GM21723 (cell line): ENCODE measurements around the gene VPS37C.
"Not testable (repeated sequence)": the region's sequence is repeated elsewhere in the genome, so short reads cannot be mapped to it uniquely, and the experiment has no call there.

ENCODE experiments used
- ATAC-seq: cut with Tn5 transposase; IDR thresholded peaks from one replicate; pipeline ENCODE4 v1.9.1; 2021; ENCODE audit warnings: mild to moderate bottlenecking, moderate library complexity; ENCODE audit not compliant: unreplicated experiment

Gene VPS37C

GRCh38 chr11:61161190-61162091 lies at the start of gene VPS37C:
TSS of gene VPS37C (minus strand) at chr11:61161426. CDS start at chr11:61138829, 22,597 bp downstream.
- ATAC-seq = peak; percentile 71

- not testable (repeated sequence) for ATAC-seq
Measured at GRCh38 chr11:61210629-61211028, 49.4 kb upstream of the VPS37C start.

GRCh38 chr11:61207636-61208310 lies 46.5 kb upstream of the VPS37C start:
- not testable (repeated sequence) for ATAC-seq

GRCh38 chr11:61204502-61205059 lies 43.4 kb upstream of the VPS37C start:
- ATAC-seq = not testable (repeated sequence)

GRCh38 chr11:61203873-61204272 lies 42.6 kb upstream of the VPS37C start:
- ATAC-seq = not testable (repeated sequence)

- ATAC-seq = not testable (repeated sequence)
Measured at GRCh38 chr11:61202950-61203746, 41.9 kb upstream of the VPS37C start, which contains the start of gene PGA3. TSS of gene PGA3 (plus strand) at chr11:61203515. CDS start at chr11:61203565, 50 bp downstream.

GRCh38 chr11:61201476-61201875 lies 40.2 kb upstream of the VPS37C start:
- ATAC-seq = no peak

- no peak for ATAC-seq
Measured at GRCh38 chr11:61198948-61199523, 37.8 kb upstream of the VPS37C start.

- no peak for ATAC-seq
Measured at GRCh38 chr11:61198361-61198760, 37.1 kb upstream of the VPS37C start.

- no peak for ATAC-seq
Measured at GRCh38 chr11:61195719-61196118, 34.5 kb upstream of the VPS37C start.

GRCh38 chr11:61194981-61195695 lies 33.9 kb upstream of the VPS37C start:
- no peak for ATAC-seq

GRCh38 chr11:61194169-61194671 lies 33.0 kb upstream of the VPS37C start:
- ATAC-seq = no peak

GRCh38 chr11:61193596-61193995 lies 32.4 kb upstream of the VPS37C start:
- ATAC-seq = no peak

- no peak for ATAC-seq
Measured at GRCh38 chr11:61189933-61190332, 28.7 kb upstream of the VPS37C start.

- ATAC-seq = no peak
Measured at GRCh38 chr11:61187505-61188130, 26.4 kb upstream of the VPS37C start.

- ATAC-seq = no peak
Measured at GRCh38 chr11:61186504-61186903, 25.3 kb upstream of the VPS37C start.

- ATAC-seq = no peak
Measured at GRCh38 chr11:61183645-61184044, 22.4 kb upstream of the VPS37C start.

GRCh38 chr11:61181489-61181888 lies 20.3 kb upstream of the VPS37C start:
- ATAC-seq = no peak

GRCh38 chr11:61180205-61180604 lies 19.0 kb upstream of the VPS37C start:
- ATAC-seq = not testable (repeated sequence)
